NCI-H187 treated with DMSO at 0.1 percent for 48 hours (cell line): Measurements from ENCODE around the gene ATP2C1.

ENCODE experiments used
- DNase-seq: peaks from one replicate; lab custom pipeline; 2025; lab: John Stamatoyannopoulos, UW

The ATP2C1 gene

GRCh38 chr3:130895690-130896488 lies 2.0 kb downstream of the ATP2C1 start:
- no peak for DNase-seq

GRCh38 chr3:130897316-130897715 lies 3.4 kb downstream of the ATP2C1 start:
- no peak for DNase-seq

DNA sequence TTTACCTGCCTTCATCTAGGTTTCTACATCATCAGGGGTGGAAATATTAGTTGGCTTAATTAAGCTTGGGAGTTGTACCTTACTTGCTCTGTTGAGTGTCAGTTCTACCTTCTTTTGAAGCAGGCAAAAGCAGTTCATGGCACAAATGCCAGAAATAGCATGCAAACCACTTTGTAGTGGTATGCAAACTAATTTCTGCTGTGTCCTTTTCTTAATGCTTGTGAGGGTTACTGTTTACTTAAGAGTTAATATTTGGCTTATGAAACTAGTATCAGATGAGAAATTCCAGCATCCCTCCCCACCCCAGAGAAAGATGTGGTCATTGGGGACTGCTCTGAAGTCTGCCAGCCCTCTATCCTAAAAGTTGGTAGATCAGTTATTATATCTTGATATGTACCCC lies 7.1 kb downstream of the ATP2C1 start:
- DNase-seq = no peak

GRCh38 chr3:130901463-130902204 lies 7.8 kb downstream of the ATP2C1 start:
- no peak for DNase-seq

- no peak for DNase-seq
These were observed 9.6 kb downstream of the ATP2C1 start for GRCh38 chr3:130903412-130903908.

DNA sequence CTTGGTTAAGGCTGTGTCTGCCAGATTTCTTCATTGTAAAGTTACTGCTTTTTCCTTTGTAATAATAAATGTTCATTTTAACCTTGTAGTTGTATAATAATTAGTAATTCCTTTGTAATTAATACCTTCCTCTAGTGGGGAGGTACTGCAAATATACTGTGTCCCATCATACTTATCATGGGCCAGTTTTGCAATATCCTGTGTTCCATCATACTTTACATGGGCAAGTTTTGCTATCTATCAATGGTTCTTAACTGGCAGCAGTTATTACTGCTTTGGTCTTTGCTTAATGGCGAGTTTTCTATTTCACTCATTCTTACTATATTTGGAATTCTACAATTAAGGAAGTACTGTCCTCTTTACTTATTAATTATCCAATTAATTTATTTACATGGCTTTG lies 10.6 kb downstream of the ATP2C1 start:
- no peak for DNase-seq

DNA sequence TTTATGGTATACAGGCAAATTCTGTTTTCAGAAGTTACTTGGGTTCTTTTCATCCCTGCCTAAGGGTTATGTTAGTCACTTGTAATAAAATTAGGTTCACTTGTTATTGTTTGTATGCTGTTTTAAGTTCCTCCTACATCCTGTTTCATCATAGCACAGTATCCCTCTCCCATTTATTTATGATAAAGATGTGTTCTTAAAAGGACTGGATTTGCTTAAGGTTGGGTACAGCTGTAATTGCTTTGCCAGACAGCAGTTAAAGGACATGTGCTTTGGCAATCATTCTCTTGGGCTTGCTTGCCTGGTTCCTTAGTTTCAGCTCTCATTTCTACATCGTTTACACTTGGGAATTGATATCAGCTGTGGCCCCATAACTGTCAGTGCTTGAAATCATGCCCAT lies 11.7 kb downstream of the ATP2C1 start:
- DNase-seq = no peak

- no peak for DNase-seq
These were observed 12.6 kb downstream of the ATP2C1 start for GRCh38 chr3:130906374-130906995.

DNA sequence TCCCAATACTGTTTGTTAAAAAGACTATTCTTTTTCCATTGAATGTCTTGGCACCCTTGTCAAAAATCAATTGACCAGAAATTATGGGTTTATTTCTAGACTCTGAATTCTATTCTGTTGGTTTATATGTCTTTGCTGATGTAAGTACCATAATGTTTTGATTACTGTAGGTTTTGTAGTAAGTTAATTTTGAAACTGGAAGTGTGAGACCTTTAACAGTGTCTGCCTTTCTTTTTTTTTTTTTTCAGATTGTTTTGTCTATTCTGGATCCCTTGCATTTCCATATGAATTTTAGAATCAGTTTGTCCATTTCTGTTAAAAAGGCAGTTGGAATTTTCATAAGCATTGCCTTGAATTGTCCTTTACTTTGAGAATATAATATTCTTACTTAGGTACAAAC lies 13.6 kb downstream of the ATP2C1 start:
- DNase-seq = no peak

GRCh38 chr3:130907966-130908365 lies 14.1 kb downstream of the ATP2C1 start:
- DNase-seq = no peak

DNA sequence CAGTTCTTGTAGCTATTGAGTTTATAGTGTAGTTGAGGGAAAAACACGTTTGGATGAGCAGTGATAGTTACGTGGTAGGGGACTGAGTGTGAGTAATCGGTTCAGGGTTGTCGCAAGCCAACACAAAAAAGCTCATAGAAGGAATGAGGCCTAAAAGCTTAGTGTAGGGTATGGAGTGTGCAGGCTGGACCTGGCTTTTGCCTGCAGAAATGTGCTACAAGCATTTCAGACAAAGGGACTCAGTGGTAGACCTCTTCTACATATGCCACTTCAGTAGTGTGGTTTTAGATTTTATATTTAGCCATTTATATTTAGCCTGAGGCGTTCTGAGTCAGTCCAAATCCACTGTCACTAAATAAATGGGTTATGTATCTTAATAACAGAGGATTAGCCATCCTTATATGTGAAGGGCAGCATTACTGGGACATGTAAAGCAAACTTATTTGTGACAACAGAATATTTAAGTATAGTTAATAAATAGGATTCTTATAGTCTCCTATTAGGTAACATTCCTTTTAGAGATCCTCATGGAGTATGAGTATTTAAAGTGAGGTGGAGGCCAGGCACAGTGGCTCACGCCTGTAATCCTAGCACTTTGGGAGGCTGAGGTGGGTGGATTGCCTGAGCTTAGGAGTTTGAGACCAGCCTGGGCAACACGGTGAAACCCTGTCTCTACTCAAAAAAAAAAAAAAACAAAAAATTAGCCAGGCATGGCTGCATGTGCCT lies 21.8 kb downstream of the ATP2C1 start:
- DNase-seq = no peak

- DNase-seq = no peak
These were observed 22.8 kb downstream of the ATP2C1 start for GRCh38 chr3:130916507-130917167.

DNA sequence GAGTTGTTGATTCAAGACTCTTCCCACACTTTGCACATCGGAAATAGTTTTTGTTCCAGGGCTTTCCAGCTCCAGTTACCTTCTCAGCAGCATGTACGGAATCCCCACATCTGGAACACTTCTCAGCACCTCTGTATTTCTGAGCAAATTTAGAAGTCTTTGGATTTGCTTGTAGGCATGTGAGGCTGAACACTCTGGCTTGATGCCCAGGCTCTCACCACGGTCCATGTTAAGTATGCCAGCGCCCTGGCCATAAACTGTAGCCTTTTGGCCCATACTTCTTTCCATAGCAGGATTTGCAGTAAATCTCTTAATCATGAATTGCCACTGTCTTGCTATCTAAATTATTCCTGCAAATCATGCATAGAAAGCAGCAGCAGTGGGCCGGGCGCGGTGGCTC lies 24.4 kb downstream of the ATP2C1 start:
- no peak for DNase-seq

- DNase-seq = no peak
These were observed 31.7 kb downstream of the ATP2C1 start for GRCh38 chr3:130925628-130926027.

GRCh38 chr3:130926504-130926903 lies 32.6 kb downstream of the ATP2C1 start:
- DNase-seq = no peak

DNA sequence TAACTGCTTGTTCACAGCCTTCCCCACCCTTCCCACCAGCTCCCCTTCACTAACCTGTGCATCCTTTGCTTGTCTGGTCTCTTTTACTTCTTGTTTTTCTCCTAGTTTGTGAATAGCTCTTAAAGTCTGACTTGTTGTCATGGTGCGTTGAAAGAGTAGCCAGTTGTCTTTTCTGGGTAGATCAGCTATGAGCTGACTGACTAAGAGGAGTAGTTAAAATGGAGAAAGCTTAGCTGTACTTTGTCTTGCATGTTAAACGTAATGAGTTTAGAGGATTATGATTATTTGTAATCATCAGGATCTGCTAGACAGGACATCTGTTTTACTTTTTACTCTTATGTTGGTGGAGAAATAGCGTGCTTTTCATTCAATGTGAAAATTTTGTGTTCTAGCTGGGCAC lies 35.9 kb downstream of the ATP2C1 start:
- DNase-seq = no peak

DNA sequence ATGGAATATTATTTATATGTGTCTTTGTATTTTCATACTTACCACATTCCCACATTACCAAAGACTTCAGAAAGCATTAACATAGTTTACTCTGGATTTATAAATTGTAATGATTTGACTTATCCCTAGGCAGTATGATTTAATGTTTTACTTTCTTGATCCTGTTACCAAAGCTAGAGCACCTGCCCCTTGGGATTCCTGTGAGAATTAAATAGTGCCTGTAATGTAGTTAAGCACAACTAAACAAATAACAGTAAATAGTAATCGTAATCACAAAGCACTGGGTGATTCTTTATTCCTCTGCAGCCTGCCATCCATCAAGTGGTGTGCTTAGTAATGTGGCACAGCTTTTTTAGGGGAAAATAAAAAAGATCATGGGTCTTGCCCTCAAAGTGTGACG lies 39.1 kb downstream of the ATP2C1 start:
- DNase-seq = no peak

GRCh38 chr3:130933801-130934345 lies 40.0 kb downstream of the ATP2C1 start:
- DNase-seq = no peak

GRCh38 chr3:130934442-130935089 lies 40.7 kb downstream of the ATP2C1 start:
- no peak for DNase-seq

- no peak for DNase-seq
These were observed 42.0 kb downstream of the ATP2C1 start for GRCh38 chr3:130935761-130936492.
